GM23338 (cell line): Measurements from ENCODE around the gene PGGHG. TPM values are rescaled to one million over a fixed set of nuclear protein-coding genes. Genes with fewer than 3 reads are reported as not detected.

Experiments
- ATAC-seq: fragments of 200-7000 bp; cut with Tn5 transposase; 3 replicates; pipeline ENCODE4 v1.9.1; 2020
- DNase-seq: peaks from one replicate; pipeline ENCODE4 v3.0.0-alpha.2; 2015; ENCODE audit warnings: low spot score
- H2AFZ ChIP-seq: fragments of 200-600 bp; sonication (generic); 2 replicates; pipeline ENCODE4 v1.8.0; 2016; ENCODE audit warnings: antibody characterized with exemption, mild to moderate bottlenecking, moderate library complexity
- H3F3A ChIP-seq: fragments of 200-600 bp; sonication (generic); replicated peaks from 2 replicates; pipeline ENCODE4 v1.8.0; 2017; ENCODE audit warnings: antibody characterized with exemption, mixed run types, low read depth
- H3K27ac ChIP-seq: fragments of 200-600 bp; sonication (generic); 2 replicates; pipeline ENCODE4 v1.6.1; 2016; ENCODE audit warnings: low read depth
- H3K27me3 ChIP-seq: fragments of 200-600 bp; sonication (generic); 2 replicates; pipeline ENCODE4 v1.8.0; 2016; ENCODE audit warnings: mild to moderate bottlenecking, mixed run types, moderate library complexity; ENCODE audit not compliant: insufficient read depth
- H3K36me3 ChIP-seq: fragments of 200-600 bp; sonication (generic); 2 replicates; pipeline ENCODE4 v1.8.0; 2016; ENCODE audit warnings: mild to moderate bottlenecking; ENCODE audit not compliant: insufficient read depth
- H3K4me1 ChIP-seq: fragments of 200-600 bp; sonication (generic); 2 replicates; pipeline ENCODE4 v1.8.0; 2016; ENCODE audit warnings: mild to moderate bottlenecking, moderate library complexity; ENCODE audit not compliant: insufficient read depth
- H3K4me2 ChIP-seq: fragments of 200-600 bp; sonication (generic); 2 replicates; pipeline ENCODE4 v1.7.1; 2017; ENCODE audit warnings: mixed run types
- H3K4me3 ChIP-seq: fragments of 200-600 bp; sonication (generic); 2 replicates; pipeline ENCODE4 v1.6.1; 2016; ENCODE audit warnings: mixed run types
- H3K79me2 ChIP-seq: fragments of 200-600 bp; sonication (generic); replicated peaks from 2 replicates; pipeline ENCODE4 v1.8.0; 2017; ENCODE audit warnings: mild to moderate bottlenecking; ENCODE audit not compliant: insufficient read depth
- H3K9me2 ChIP-seq: fragments of 200-600 bp; sonication (generic); 2 replicates; pipeline ENCODE4 v1.8.0; 2017; ENCODE audit not compliant: insufficient read depth
- H4K20me1 ChIP-seq: fragments of 200-600 bp; sonication (generic); replicated peaks from 2 replicates; pipeline ENCODE4 v1.8.0; 2017; ENCODE audit warnings: mild to moderate bottlenecking; ENCODE audit not compliant: insufficient read depth
- H3K27ac Mint-ChIP-seq: 2 replicates; pipeline ENCODE4 v1.8.0; 2020; ENCODE audit warnings: inconsistent platforms, mild to moderate bottlenecking, moderate library complexity, mixed read lengths
- H3K27me3 Mint-ChIP-seq: 3 replicates; pipeline ENCODE4 v1.8.0; 2022; ENCODE audit warnings: low read depth, mild to moderate bottlenecking, moderate library complexity, mixed read lengths, inconsistent platforms; ENCODE audit not compliant: insufficient read depth, poor library complexity
- H3K36me3 Mint-ChIP-seq: 3 replicates; pipeline ENCODE4 v1.8.0; 2021; ENCODE audit warnings: low read depth, mild to moderate bottlenecking, inconsistent platforms, moderate library complexity, mixed read lengths
- H3K4me1 Mint-ChIP-seq: 3 replicates; pipeline ENCODE4 v1.8.0; 2020; ENCODE audit warnings: mild to moderate bottlenecking, inconsistent platforms, mixed read lengths
- H3K4me3 Mint-ChIP-seq: 3 replicates; pipeline ENCODE4 v1.8.0; 2021; ENCODE audit warnings: moderate library complexity, mild to moderate bottlenecking, inconsistent platforms, mixed read lengths
- H3K9me3 Mint-ChIP-seq: 3 replicates; pipeline ENCODE4 v1.8.0; 2020; ENCODE audit warnings: moderate library complexity, mild to moderate bottlenecking, inconsistent platforms, mixed read lengths
- CTCF ChIP-seq, 2 experiments: fragments of 200-600 bp in 1 of 2; sonication (generic) in 1 of 2; conservative IDR thresholded peaks; 2 replicates each; pipeline versions ENCODE4 v1.5.1 to v1.6.1; 2016 to 2017; ENCODE audit warnings: antibody characterized with exemption in 2 of 2, low read depth in 2 of 2, mild to moderate bottlenecking in 2 of 2, moderate library complexity in 1 of 2
- JUNB ChIP-seq: IDR thresholded peaks from one replicate; pipeline ENCODE4 v1.6.1; 2016; ENCODE audit warnings: antibody characterized with exemption; ENCODE audit not compliant: unreplicated experiment
- REST ChIP-seq: IDR thresholded peaks from one replicate; pipeline ENCODE4 v1.6.1; 2018; ENCODE audit warnings: antibody characterized with exemption; ENCODE audit not compliant: unreplicated experiment
- ZNF114 ChIP-seq: fragments of 250-450 bp; sonication (Bioruptor Pico); IDR thresholded peaks from 2 replicates; pipeline ENCODE4 v1.5.0; 2020; ENCODE audit warnings: mild to moderate bottlenecking, moderate library complexity
- ZNF331 ChIP-seq: fragments of 250-450 bp; sonication (Bioruptor Pico); IDR thresholded peaks from 2 replicates; pipeline ENCODE4 v1.5.0; 2020; ENCODE audit warnings: low read depth, mild to moderate bottlenecking, moderate library complexity
- polyA plus RNA-seq: library from polyadenylated mRNA; unstranded; fragments of >200 nt; fragmentation: Nextera tagmentation; extraction: Ambion mirVana; gene quantifications from 2 replicates; pipeline ENCODE4 v1.2.1, GENCODE V29; 2016
- small RNA-seq: library from RNA; depleted of rRNA; stranded (forward); fragments of <200 nt; gene quantifications from one replicate; pipeline ENCODE3, GENCODE V24; 2014; ENCODE audit warnings: low replicate concordance
- total RNA-seq: library from RNA; depleted of rRNA; stranded (reverse); fragments of >200 nt; shearing (Covaris generic); gene quantifications from 2 replicates; pipeline ENCODE4 v1.2.3, GENCODE V29; 2014; rRNA removed

PGGHG gene
- total and polyA plus RNA-seq, 2 experiments from 2014 or later = 24.9 to 55.8 TPM

GRCh38 chr11:344836-345578 is 56.1 kb downstream of the PGGHG start:
- H3F3A ChIP-seq = peaks cover 11% of the 10 kb centered on the region
- H4K20me1 ChIP-seq = no peaks in the 10 kb centered on the region
- peaks cover 9% of the 10 kb centered on the region for H3K27me3 Mint-ChIP-seq
- no peaks in the 10 kb centered on the region for H3K36me3 ChIP-seq
- H3K9me3 Mint-ChIP-seq = peaks cover 3% of the 10 kb centered on the region
- H3K4me1 ChIP-seq = peaks cover 12% of the 10 kb centered on the region
- ATAC-seq (no peak), DNase-seq (no peak)
- no peak overlapping the region for H3K4me3 Mint-ChIP-seq
- no peaks in the 10 kb centered on the region; the same call in 1 of the 3 replicates for H3K36me3 Mint-ChIP-seq
- no peaks in the 10 kb centered on the region for H3K79me2 ChIP-seq
- TF ChIP-seq ZNF331 (CRISPR knock-in tag) (no peak), ZNF114 (CRISPR knock-in tag) (no peak), CTCF (conservative IDR thresholded peaks at IDR 0.05; ENCODE audit: low read depth in 2 of 2) (no peak), JUNB (no peak), REST (no peak)
- no peak overlapping the region for H3K4me2 ChIP-seq
- no peak overlapping the region for H3K27ac ChIP-seq
- H3K27me3 ChIP-seq = no peaks in the 10 kb centered on the region
- H2AFZ ChIP-seq = no peak overlapping the region
- no peak overlapping the region for H3K4me3 ChIP-seq
- H3K9me2 ChIP-seq = no peaks in the 10 kb centered on the region
- peaks cover 21% of the 10 kb centered on the region for H3K4me1 Mint-ChIP-seq
- H3K27ac Mint-ChIP-seq = no peak overlapping the region

Small RNA genes within 50 kb of the gene (small RNA-seq; reads per million reads assigned to genes)
- gene AC136475.6 = not detected

Other genes starting within 250 kb of the PGGHG start
- not detected in 2 replicates for gene SCGB1C1, start 96.0 kb upstream of the PGGHG start, total RNA-seq
- gene SCGB1C1, start 96.0 kb upstream of the PGGHG start, polyA plus RNA-seq = not detected in 2 replicates
- 19.5 and 20.5 TPM in 2 replicates for gene BET1L, start 81.7 kb upstream of the PGGHG start, total RNA-seq
- 15.2 and 22.8 TPM in 2 replicates for gene BET1L, start 81.7 kb upstream of the PGGHG start, polyA plus RNA-seq
- 65.5 and 81.3 TPM in 2 replicates for gene RIC8A, start 81.4 kb upstream of the PGGHG start, total RNA-seq
- 23.6 and 27.3 TPM in 2 replicates for gene RIC8A, start 81.4 kb upstream of the PGGHG start, polyA plus RNA-seq
- gene SIRT3, start 52.8 kb upstream of the PGGHG start, total RNA-seq = 5.2 and 7.0 TPM in 2 replicates
- gene SIRT3, start 52.8 kb upstream of the PGGHG start, polyA plus RNA-seq = 8.9 and 11.4 TPM in 2 replicates
- gene PSMD13, start 52.1 kb upstream of the PGGHG start, total RNA-seq = 99.9 and 111 TPM in 2 replicates
- 114 and 116 TPM in 2 replicates for gene PSMD13, start 52.1 kb upstream of the PGGHG start, polyA plus RNA-seq
- gene NLRP6, start 10.7 kb upstream of the PGGHG start, total RNA-seq = 0.73 TPM in 1 of 2 replicates, not detected in the other
- gene NLRP6, start 10.7 kb upstream of the PGGHG start, polyA plus RNA-seq = 0.15 TPM in 1 of 2 replicates, not detected in the other
- gene IFITM5, start 10.4 kb downstream of the PGGHG start, total RNA-seq = not detected in 2 replicates
- 0.42 TPM in 1 of 2 replicates, not detected in the other for gene IFITM5, start 10.4 kb downstream of the PGGHG start, polyA plus RNA-seq
- gene IFITM2, start 18.7 kb downstream of the PGGHG start, total RNA-seq = 57.3 and 91.2 TPM in 2 replicates
- 857 and 906 TPM in 2 replicates for gene IFITM2, start 18.7 kb downstream of the PGGHG start, polyA plus RNA-seq
- gene IFITM1, start 24.9 kb downstream of the PGGHG start, total RNA-seq = 396 and 409 TPM in 2 replicates
- 1,180 and 1,194 TPM in 2 replicates for gene IFITM1, start 24.9 kb downstream of the PGGHG start, polyA plus RNA-seq
- gene IFITM3, start 31.7 kb downstream of the PGGHG start, total RNA-seq = 72.4 and 82.3 TPM in 2 replicates
- 829 and 840 TPM in 2 replicates for gene IFITM3, start 31.7 kb downstream of the PGGHG start, polyA plus RNA-seq
- gene B4GALNT4, start 80.4 kb downstream of the PGGHG start, total RNA-seq = 55.2 and 92.6 TPM in 2 replicates
- gene B4GALNT4, start 80.4 kb downstream of the PGGHG start, polyA plus RNA-seq = 49.9 and 53.5 TPM in 2 replicates
- gene PKP3, start 105.1 kb downstream of the PGGHG start, total RNA-seq = 18.7 and 23.0 TPM in 2 replicates
- 6.1 and 7.2 TPM in 2 replicates for gene PKP3, start 105.1 kb downstream of the PGGHG start, polyA plus RNA-seq
- 59.1 and 63.0 TPM in 2 replicates for gene SIGIRR, start 125.9 kb downstream of the PGGHG start, total RNA-seq
- gene SIGIRR, start 125.9 kb downstream of the PGGHG start, polyA plus RNA-seq = 72.2 and 96.2 TPM in 2 replicates
- gene ANO9, start 152.9 kb downstream of the PGGHG start, total RNA-seq = 6.5 and 10.2 TPM in 2 replicates
- 7.5 and 9.0 TPM in 2 replicates for gene ANO9, start 152.9 kb downstream of the PGGHG start, polyA plus RNA-seq
- gene PTDSS2, start 161.2 kb downstream of the PGGHG start, total RNA-seq = 46.6 and 145 TPM in 2 replicates
- gene PTDSS2, start 161.2 kb downstream of the PGGHG start, polyA plus RNA-seq = 22.7 and 23.8 TPM in 2 replicates
- 50.4 and 56.3 TPM in 2 replicates for gene RNH1, start 218.1 kb downstream of the PGGHG start, total RNA-seq
- gene RNH1, start 218.1 kb downstream of the PGGHG start, polyA plus RNA-seq = 32.3 and 33.3 TPM in 2 replicates
- 28.7 and 37.9 TPM in 2 replicates for gene HRAS, start 246.4 kb downstream of the PGGHG start, total RNA-seq
- gene HRAS, start 246.4 kb downstream of the PGGHG start, polyA plus RNA-seq = 46.3 and 48.7 TPM in 2 replicates
- 0.54 and 0.87 TPM in 2 replicates for gene LRRC56, start 248.4 kb downstream of the PGGHG start, total RNA-seq
- 0.52 and 0.73 TPM in 2 replicates for gene LRRC56, start 248.4 kb downstream of the PGGHG start, polyA plus RNA-seq